GM13976 (cell line): Measurements from ENCODE around the gene LAMB1.

ENCODE experiments used
- DNase-seq: peaks from one replicate; pipeline ENCODE4 v3.0.0; 2012; ENCODE audit warnings: low spot score
- in situ Hi-C: fragments of 300-500 bp; cut with MboI; formaldehyde crosslinking; loops from one replicate; pipeline ENCODE4 v1.12.0; 2022; ENCODE audit warnings: low sequenced_read_pairs, mixed read lengths, inconsistent platforms; ENCODE audit not compliant: unreplicated experiment
- TF ChIP-seq, protein P1 (sequence below): IDR thresholded peaks from 2 replicates; pipeline ENCODE4 v1.5.1; 2012; ENCODE audit warnings: borderline replicate concordance, mild to moderate bottlenecking; ENCODE audit not compliant: insufficient read depth; ENCODE audit errors: extremely low read depth, missing control alignments, control extremely low read depth

The LAMB1 gene

DNA sequence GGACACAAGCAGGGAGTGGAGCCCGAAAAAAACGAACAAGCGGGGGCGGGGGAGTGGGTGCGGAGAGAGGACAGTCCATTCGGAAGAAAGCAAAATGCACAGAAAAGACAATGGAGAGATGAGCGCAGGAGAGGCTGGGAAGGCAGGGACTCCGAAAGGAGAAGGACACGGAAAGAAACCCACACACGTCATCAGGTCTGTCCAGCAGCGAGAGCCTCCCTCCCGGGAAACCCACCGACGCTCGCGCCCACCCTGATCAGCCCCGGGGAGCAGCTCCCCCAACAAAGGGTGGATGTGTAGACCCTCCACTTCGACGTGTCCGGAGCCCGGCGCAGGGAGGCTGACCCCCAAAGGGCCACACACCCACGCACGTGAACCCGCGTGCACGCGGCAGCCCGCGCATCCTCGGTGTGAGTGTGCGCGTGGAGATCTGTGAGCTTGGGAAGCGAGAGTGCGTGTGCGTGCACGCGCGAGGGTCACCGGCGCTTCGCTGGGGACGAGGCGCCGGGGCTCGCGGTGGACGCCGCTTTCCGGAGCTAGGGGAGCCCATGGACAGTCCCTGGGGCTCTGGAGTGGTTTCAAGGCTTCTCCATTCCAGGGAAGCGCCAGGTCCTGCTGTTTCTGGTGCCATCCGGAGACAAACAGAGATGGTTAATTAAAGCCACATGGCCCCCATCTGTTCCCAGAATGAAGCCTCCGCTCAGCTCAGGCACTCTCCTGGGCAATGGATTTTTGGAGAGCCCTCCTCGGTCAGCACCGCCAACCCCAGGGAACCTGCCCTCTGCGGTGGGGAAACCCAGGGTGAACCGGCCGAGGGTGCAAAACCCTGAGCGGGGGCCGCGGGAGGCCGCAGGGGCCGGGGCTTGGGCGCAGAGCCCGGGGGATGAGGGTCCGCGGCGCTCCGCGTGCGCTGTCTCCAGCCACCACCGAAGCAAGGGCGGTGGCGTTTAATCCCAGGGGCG lies 916 bp downstream of the LAMB1 start:
- DNase-seq, result peak; percentile 48
- TF ChIP-seq, protein P1, sequence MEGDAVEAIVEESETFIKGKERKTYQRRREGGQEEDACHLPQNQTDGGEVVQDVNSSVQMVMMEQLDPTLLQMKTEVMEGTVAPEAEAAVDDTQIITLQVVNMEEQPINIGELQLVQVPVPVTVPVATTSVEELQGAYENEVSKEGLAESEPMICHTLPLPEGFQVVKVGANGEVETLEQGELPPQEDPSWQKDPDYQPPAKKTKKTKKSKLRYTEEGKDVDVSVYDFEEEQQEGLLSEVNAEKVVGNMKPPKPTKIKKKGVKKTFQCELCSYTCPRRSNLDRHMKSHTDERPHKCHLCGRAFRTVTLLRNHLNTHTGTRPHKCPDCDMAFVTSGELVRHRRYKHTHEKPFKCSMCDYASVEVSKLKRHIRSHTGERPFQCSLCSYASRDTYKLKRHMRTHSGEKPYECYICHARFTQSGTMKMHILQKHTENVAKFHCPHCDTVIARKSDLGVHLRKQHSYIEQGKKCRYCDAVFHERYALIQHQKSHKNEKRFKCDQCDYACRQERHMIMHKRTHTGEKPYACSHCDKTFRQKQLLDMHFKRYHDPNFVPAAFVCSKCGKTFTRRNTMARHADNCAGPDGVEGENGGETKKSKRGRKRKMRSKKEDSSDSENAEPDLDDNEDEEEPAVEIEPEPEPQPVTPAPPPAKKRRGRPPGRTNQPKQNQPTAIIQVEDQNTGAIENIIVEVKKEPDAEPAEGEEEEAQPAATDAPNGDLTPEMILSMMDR, result no peak
- in situ Hi-C loops, result no loop called here

DNA sequence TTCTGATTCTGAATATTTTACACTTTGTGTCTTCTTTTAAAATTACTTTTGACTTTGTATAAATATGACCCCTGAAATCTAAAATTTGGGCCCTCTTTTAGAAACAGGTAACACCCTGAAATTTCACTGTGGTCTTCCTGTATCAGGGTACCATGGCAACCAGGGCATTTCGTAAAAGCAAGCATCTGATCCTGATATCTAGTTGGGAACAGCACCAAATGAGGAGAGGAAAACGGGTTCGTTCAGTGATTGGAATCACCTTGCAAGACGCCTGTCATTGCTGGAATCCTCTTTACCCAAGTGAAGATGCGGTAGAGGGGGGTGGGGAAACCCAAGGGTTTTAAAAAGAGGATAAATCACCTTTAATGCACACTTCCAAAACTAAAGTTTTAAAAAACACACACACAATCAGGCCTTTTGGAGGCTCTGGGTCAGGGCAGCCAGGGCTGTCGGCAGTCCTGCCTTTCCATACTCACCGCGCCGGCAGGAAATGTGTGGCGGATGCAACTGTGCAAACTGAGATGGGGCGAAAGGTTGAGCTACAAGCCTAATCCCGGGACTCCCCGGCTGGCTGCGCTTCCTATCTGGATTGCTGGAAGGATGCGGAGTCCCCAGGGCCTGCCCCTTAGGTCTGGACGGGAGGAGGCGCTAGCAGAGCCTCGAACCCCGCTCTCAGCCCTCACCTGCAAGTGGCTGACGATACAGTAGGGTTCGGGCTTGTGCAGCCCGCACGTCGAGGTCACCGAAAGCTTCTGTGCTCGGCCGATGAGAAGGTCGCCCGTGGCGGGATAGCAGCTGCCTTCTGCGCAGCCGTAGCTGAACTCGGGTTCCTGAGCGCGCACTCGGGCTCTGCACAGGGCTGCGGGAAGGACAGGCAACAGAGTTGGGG lies 1.8 kb downstream of the LAMB1 start:
- in situ Hi-C loops, result no loop called here
- peak; percentile 20 for DNase-seq
- TF ChIP-seq, protein P1, result no peak

DNA sequence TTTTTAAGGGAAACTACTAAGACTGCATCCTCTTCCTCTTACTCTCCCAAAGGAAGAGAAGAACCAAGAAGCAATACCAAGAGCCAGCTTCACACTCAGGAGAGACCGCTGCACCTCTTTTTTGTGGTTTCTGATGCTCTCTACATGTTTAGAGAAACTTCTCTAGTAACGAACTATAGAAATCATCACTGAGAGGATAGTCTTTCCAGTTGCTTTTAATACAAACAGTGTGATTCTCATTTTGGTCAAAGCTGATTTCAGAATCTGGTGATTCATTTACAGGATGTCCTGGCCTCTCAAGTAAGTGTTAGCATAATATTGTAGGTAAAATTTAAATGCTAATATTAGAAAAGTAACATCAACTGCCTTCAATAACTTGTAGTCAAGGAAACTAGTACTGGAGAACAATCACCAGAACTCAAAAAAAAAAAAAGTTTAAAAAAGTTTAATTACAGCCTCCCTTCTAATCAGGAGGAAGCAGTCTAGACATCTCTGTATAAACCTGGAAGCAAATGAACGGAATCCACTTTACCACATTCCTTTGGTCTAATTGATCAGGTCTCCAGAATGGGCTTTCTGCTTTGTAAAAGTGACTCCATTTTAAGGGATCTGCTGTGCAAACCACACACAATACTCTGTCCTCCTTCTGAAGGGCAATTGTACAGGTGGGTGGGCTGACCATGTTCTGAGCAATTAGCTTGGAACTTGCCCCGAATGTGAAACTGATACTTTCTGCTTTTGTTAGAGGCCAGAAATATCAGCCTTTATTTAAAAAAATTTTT lies 3.0 kb downstream of the LAMB1 start:
- TF ChIP-seq, protein P1, result no peak
- in situ Hi-C loops, result no loop called here
- DNase-seq, result no peak

DNA sequence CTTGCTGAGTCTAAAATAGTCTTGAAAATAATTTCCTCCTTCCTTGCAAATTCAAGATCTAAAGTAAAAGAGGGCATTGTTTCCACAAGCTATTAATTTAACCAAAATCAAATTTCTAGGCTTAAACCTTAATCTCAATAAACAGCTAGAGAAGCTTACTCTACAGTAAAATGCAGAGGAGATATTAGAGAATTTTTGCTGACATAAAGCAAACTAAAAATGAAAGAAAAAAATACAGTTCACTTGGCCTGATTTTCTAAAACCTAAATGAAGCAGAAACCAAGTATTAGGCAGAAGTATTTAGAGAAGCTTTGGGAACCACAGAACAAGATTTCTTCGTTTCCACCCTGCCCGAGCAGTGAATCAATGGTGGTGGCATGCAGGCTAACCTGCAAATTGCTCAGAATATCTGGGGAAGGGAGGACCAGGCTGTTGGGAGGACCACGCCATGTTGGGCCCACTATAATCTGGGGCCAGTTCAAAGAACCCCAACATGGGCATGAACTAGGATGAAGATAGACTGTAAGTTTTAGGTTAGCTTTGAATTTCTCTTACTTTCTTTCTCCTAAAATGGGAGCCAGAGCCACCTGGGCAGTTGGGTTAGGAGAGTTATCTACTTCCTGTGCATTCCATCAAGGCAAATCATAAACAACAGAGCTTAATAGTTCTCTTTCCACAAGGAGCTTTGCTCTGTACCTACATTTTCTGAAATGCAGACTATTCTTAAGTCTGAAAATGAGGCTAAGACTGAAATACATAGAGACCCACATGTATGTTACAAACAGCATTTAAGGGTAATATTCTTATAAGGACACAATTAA lies 4.1 kb downstream of the LAMB1 start:
- in situ Hi-C loops, result no loop called here
- no peak for DNase-seq
- TF ChIP-seq, protein P1, result no peak

DNA sequence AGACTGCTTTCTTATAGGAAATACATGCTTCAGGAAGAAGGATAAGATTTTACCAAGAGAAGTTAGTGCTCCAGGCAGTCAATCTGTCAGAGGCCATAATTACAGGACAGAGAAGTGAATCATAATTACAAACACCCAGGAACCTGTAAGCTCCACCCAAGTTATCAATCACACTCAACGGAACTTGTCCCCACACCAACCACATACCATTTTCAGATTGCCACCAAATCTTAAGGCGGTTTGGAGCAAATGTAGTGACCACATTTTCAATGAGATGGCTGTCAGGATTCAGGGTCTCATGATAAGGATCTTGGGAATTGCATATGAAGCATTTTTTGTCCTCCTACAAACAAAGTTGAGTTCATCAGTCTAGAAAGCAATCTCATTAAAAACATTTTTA lies 4.8 kb downstream of the LAMB1 start:
- in situ Hi-C loops, result no loop called here

More for the DNA sequence above, 4.8 kb downstream of the LAMB1 start:
- no peak for DNase-seq
- TF ChIP-seq, protein P1, result no peak
